ENCODE data around the gene PRTFDC1.
"Not testable (repeated sequence)": the region's sequence is repeated elsewhere in the genome, so short reads cannot be mapped to it uniquely, and the experiment has no call there.

Gene PRTFDC1

GRCh38 chr10:24958721-24959381, 6.4 kb upstream of the PRTFDC1 start:
- in situ Hi-C loops (cut with MboI; ENCODE audit: low sequenced_read_pairs, unreplicated experiment): no loop called here
- no peak for DNase-seq (ENCODE audit: low spot score)
- no peak for TF ChIP-seq CTCF (IDR thresholded peaks at IDR 0.05; ENCODE audit: borderline replicate concordance, control extremely low read depth, extremely low read depth, insufficient read depth, missing control alignments)

- DNase-seq (ENCODE audit: low spot score): no peak
- no peak for TF ChIP-seq CTCF (IDR thresholded peaks at IDR 0.05; ENCODE audit: borderline replicate concordance, control extremely low read depth, extremely low read depth, insufficient read depth, missing control alignments)
- in situ Hi-C loops (cut with MboI; ENCODE audit: low sequenced_read_pairs, unreplicated experiment): no loop called here
Measured at GRCh38 chr10:24958091-24958720, 5.8 kb upstream of the PRTFDC1 start.

GRCh38 chr10:24957624-24958051, 5.2 kb upstream of the PRTFDC1 start:
- DNase-seq (ENCODE audit: low spot score); in situ Hi-C loops (cut with MboI; ENCODE audit: low sequenced_read_pairs, unreplicated experiment): not testable (repeated sequence)

- DNase-seq (ENCODE audit: low spot score): no peak
- TF ChIP-seq CTCF (IDR thresholded peaks at IDR 0.05; ENCODE audit: borderline replicate concordance, control extremely low read depth, extremely low read depth, insufficient read depth, missing control alignments): no peak
- in situ Hi-C loops (cut with MboI; ENCODE audit: low sequenced_read_pairs, unreplicated experiment): no loop called here
Measured at GRCh38 chr10:24953675-24954074, 1.3 kb upstream of the PRTFDC1 start.

- in situ Hi-C loops (cut with MboI; ENCODE audit: low sequenced_read_pairs, unreplicated experiment): no loop called here
- DNase-seq (ENCODE audit: low spot score): no peak
- TF ChIP-seq CTCF (IDR thresholded peaks at IDR 0.05; ENCODE audit: borderline replicate concordance, control extremely low read depth, extremely low read depth, insufficient read depth, missing control alignments): peak; percentile 67
Measured at GRCh38 chr10:24952707-24953645, 570 bp upstream of the PRTFDC1 start.

- DNase-seq (ENCODE audit: low spot score): no peak
- in situ Hi-C loops (cut with MboI; ENCODE audit: low sequenced_read_pairs, unreplicated experiment): no loop called here
- no peak for TF ChIP-seq CTCF (IDR thresholded peaks at IDR 0.05; ENCODE audit: borderline replicate concordance, control extremely low read depth, extremely low read depth, insufficient read depth, missing control alignments)
Measured at GRCh38 chr10:24951201-24952142, 934 bp downstream of the PRTFDC1 start.
